B cell (primary cell): ENCODE results near the gene GBX1. TPM values are rescaled to one million over a fixed set of nuclear protein-coding genes. Genes with fewer than 3 reads are reported as not detected.

Experiments
- ATAC-seq: fragments of 200-7000 bp; cut with Tn5 transposase; one replicate; pipeline ENCODE4 v1.10.0; 2021; ENCODE audit warnings: low read depth, mild to moderate bottlenecking, moderate number of reproducible peaks, moderate library complexity
- CTCF ChIA-PET: fragments of 350-600 bp; sonication (Branson Sonifier 250); formaldehyde crosslinking; loops from one replicate; lab custom pipeline; 2021; ENCODE audit warnings: antibody characterized with exemption, inconsistent platforms; lab: Charles Lee
- POLR2A ChIA-PET: fragments of 350-600 bp; sonication (Branson Sonifier 250); formaldehyde crosslinking; loops from one replicate; lab custom pipeline; 2021; ENCODE audit warnings: antibody characterized with exemption; lab: Charles Lee
- DNase-seq: peaks from one replicate; pipeline ENCODE4 v3.0.0; 2013
- H2AFZ ChIP-seq: 2 replicates; pipeline ENCODE4 v1.6.1; 2012; ENCODE audit warnings: mild to moderate bottlenecking, low read depth, low read length; ENCODE audit not compliant: insufficient read depth, poor library complexity, severe bottlenecking
- H3K27ac ChIP-seq, 2 donors: 1 replicate in 1 of 2; 2 replicates in 1 of 2; pipeline ENCODE4 v1.5.1; 2012 to 2013; ENCODE audit warnings: low read length in 2 of 2, mild to moderate bottlenecking in 2 of 2, moderate library complexity in 1 of 2
- H3K27me3 ChIP-seq, 4 experiments: fragments of 200-600 bp in 1 of 4; sonication (generic) in 1 of 4; replicated peaks in 1 of 4; 1 replicate in 2 of 4; 2 replicates in 2 of 4; pipeline versions ENCODE4 v1.6.1 to v1.7.0; 2013 to 2016; ENCODE audit warnings: low read length in 3 of 4, mild to moderate bottlenecking in 2 of 4, mixed read lengths in 1 of 4, moderate library complexity in 1 of 4; ENCODE audit not compliant: insufficient read depth in 4 of 4, control insufficient read depth in 3 of 4; ENCODE audit errors: control extremely low read depth in 1 of 4
- H3K36me3 ChIP-seq, 2 experiments: replicated peaks in 1 of 2; 1 replicate in 1 of 2; 2 replicates in 1 of 2; pipeline versions ENCODE4 v1.6.1 to v1.7.1; 2013; ENCODE audit warnings: low read length in 1 of 2; ENCODE audit not compliant: insufficient read depth in 2 of 2, control insufficient read depth in 1 of 2; ENCODE audit errors: control extremely low read depth in 1 of 2, extremely low read depth in 1 of 2
- H3K4me1 ChIP-seq, 2 donors: fragments of 200-600 bp in 1 of 2; sonication (generic) in 1 of 2; 1 replicate in 1 of 2; 2 replicates in 1 of 2; pipeline versions ENCODE4 v1.5.1 to v1.6.1; 2013 to 2017; ENCODE audit warnings: low read length in 2 of 2; ENCODE audit not compliant: control insufficient read depth in 2 of 2, insufficient read depth in 2 of 2
- H3K4me2 ChIP-seq: replicated peaks from 2 replicates; pipeline ENCODE3; 2012; ENCODE audit warnings: mild to moderate bottlenecking, low read depth, low read length; ENCODE audit not compliant: poor library complexity, severe bottlenecking
- H3K4me3 ChIP-seq, 5 experiments: fragments of 200-600 bp in 1 of 5; sonication (generic) in 1 of 5; 1 replicate in 3 of 5; 2 replicates in 2 of 5; pipeline versions ENCODE4 v1.5.1 to v1.7.0; 2011 to 2016; ENCODE audit warnings: low read length in 4 of 5, mild to moderate bottlenecking in 4 of 5, low read depth in 2 of 5, control low read depth in 1 of 5, moderate library complexity in 1 of 5; ENCODE audit not compliant: insufficient read depth in 1 of 5; ENCODE audit errors: control extremely low read depth in 1 of 5, extremely low read depth in 1 of 5
- H3K79me2 ChIP-seq: fragments of 200-600 bp; sonication (generic); one replicate; pipeline ENCODE4 v1.6.0; 2016; ENCODE audit warnings: low read length; ENCODE audit not compliant: control insufficient read depth, insufficient read depth
- H3K9ac ChIP-seq: fragments of 200-600 bp; sonication (generic); 2 replicates; pipeline ENCODE4 v1.6.1; 2017; ENCODE audit warnings: mild to moderate bottlenecking, low read length, moderate library complexity
- H3K9me3 ChIP-seq, 3 donors: one replicate each; pipeline versions ENCODE4 v1.6.1 to v1.7.1; 2013; ENCODE audit warnings: low read length in 2 of 3; ENCODE audit not compliant: control insufficient read depth in 2 of 3, insufficient read depth in 1 of 3; ENCODE audit errors: control extremely low read depth in 1 of 3
- H4K20me1 ChIP-seq: 2 replicates; pipeline ENCODE4 v1.6.0; 2012; ENCODE audit warnings: mild to moderate bottlenecking, low read length; ENCODE audit not compliant: insufficient read depth, control insufficient read depth, poor library complexity, severe bottlenecking
- H3K27ac Mint-ChIP-seq: one replicate; pipeline ENCODE4 v1.8.0; 2021; ENCODE audit warnings: mixed read lengths
- H3K27me3 Mint-ChIP-seq: one replicate; pipeline ENCODE4 v1.8.0; 2021; ENCODE audit warnings: mixed read lengths
- H3K4me1 Mint-ChIP-seq: one replicate; pipeline ENCODE4 v1.8.0; 2021; ENCODE audit warnings: mixed read lengths
- H3K4me3 Mint-ChIP-seq: one replicate; pipeline ENCODE4 v1.8.0; 2021; ENCODE audit warnings: mixed read lengths
- H3K9me3 Mint-ChIP-seq: one replicate; pipeline ENCODE4 v1.8.0; 2022; ENCODE audit warnings: mixed read lengths; ENCODE audit not compliant: insufficient read depth
- EZH2 ChIP-seq: IDR thresholded peaks from 2 replicates; pipeline ENCODE4 v1.6.1; 2012; ENCODE audit warnings: borderline replicate concordance, low read depth, mild to moderate bottlenecking, moderate library complexity, low read length; ENCODE audit not compliant: insufficient read depth, poor library complexity, severe bottlenecking
- WGBS: methylation state at CpG from one replicate; pipeline ENCODE4 v1.1.5; 2013; ENCODE audit warnings: missing lambda C conversion rate; ENCODE audit not compliant: insufficient coverage; 5-methylcytosine and 5-hydroxymethylcytosine counted together
- intact Hi-C: fragments of 100-400 bp; cut with micrococcal nuclease; formaldehyde crosslinking; loops from one replicate; pipeline ENCODE4 v1.10.0; 2022
- polyA plus RNA-seq: library from polyadenylated mRNA; depleted of rRNA; stranded (reverse); fragments of >200 nt; gene quantifications from 2 replicates; pipeline ENCODE4 v1.2.3, GENCODE V29; 2012
- total RNA-seq, 2 donors: library from RNA; stranded (reverse); fragments of 120-200 nt in 1 of 2; gene quantifications; 1 replicate in 1 of 2; 2 replicates in 1 of 2; pipeline versions ENCODE4 v1.2.3 to v1.2.4, GENCODE V29; 2013 to 2022
- TF ChIP-seq, protein P1 (sequence below): fragments of 200-600 bp; IDR thresholded peaks from one replicate; pipeline ENCODE4 v1.8.0; 2022; ENCODE audit warnings: antibody characterized with exemption, mild to moderate bottlenecking

The GBX1 gene
- total and polyA plus RNA-seq, 2 donors (not counting 1 experiment from before 2014, with no cell fraction given): not detected

- H3K4me1 ChIP-seq: no peaks in the 10 kb centered on the region
- intact Hi-C loops: no loop called here
- CTCF ChIA-PET: no interaction called here
- Mint-ChIP-seq H3K4me3 (no peak overlapping the region), H3K27ac (no peak overlapping the region), H3K4me1 (no peaks in the 10 kb centered on the region), H3K9me3 (no peaks in the 10 kb centered on the region), H3K27me3 (peaks cover 5% of the 10 kb centered on the region)
- H3K9me3 ChIP-seq: no peaks in the 10 kb centered on the region
- peaks cover 0 to 14% (median 1%) of the 10 kb centered on the region in 4 experiments for H3K27me3 ChIP-seq
- H3K79me2 ChIP-seq: no peaks in the 10 kb centered on the region
- POLR2A ChIA-PET: no interaction called here
- TF ChIP-seq, protein P1, sequence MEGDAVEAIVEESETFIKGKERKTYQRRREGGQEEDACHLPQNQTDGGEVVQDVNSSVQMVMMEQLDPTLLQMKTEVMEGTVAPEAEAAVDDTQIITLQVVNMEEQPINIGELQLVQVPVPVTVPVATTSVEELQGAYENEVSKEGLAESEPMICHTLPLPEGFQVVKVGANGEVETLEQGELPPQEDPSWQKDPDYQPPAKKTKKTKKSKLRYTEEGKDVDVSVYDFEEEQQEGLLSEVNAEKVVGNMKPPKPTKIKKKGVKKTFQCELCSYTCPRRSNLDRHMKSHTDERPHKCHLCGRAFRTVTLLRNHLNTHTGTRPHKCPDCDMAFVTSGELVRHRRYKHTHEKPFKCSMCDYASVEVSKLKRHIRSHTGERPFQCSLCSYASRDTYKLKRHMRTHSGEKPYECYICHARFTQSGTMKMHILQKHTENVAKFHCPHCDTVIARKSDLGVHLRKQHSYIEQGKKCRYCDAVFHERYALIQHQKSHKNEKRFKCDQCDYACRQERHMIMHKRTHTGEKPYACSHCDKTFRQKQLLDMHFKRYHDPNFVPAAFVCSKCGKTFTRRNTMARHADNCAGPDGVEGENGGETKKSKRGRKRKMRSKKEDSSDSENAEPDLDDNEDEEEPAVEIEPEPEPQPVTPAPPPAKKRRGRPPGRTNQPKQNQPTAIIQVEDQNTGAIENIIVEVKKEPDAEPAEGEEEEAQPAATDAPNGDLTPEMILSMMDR: no peak
- no peak for TF ChIP-seq EZH2
- no peak overlapping the region for H3K27ac ChIP-seq
- H2AFZ ChIP-seq: no peak overlapping the region
- no peaks in the 10 kb centered on the region for H4K20me1 ChIP-seq
- 88% methylated on average over 18 of the region's 30 CpGs for WGBS
- H3K4me3 ChIP-seq: no peak overlapping the region
- no peak for DNase-seq
- no peak overlapping the region for H3K4me2 ChIP-seq
- no peak overlapping the region for H3K9ac ChIP-seq
- ATAC-seq: no peak
- no peaks in the 10 kb centered on the region for H3K36me3 ChIP-seq
Measured at GRCh38 chr7:151198945-151199848, 31.7 kb upstream of the GBX1 start.

GRCh38 chr7:151197932-151198331, 30.4 kb upstream of the GBX1 start:
- H3K4me3 Mint-ChIP-seq: no peak overlapping the region
- Histone ChIP-seq H3K4me3 (no peak overlapping the region), H3K27me3 (peaks cover 0 to 12% (median 0%) of the 10 kb centered on the region in 4 experiments), H3K79me2 (no peaks in the 10 kb centered on the region), H3K4me1 (no peaks in the 10 kb centered on the region), H3K4me2 (no peak overlapping the region), H3K9me3 (no peaks in the 10 kb centered on the region), H2AFZ (no peak overlapping the region), H4K20me1 (no peaks in the 10 kb centered on the region), H3K9ac (no peak overlapping the region), H3K27ac (no peak overlapping the region), H3K36me3 (no peaks in the 10 kb centered on the region)
- H3K27ac Mint-ChIP-seq: no peak overlapping the region
- CTCF ChIA-PET: no interaction called here
- no peaks in the 10 kb centered on the region for H3K4me1 Mint-ChIP-seq
- POLR2A ChIA-PET: no interaction called here
- ATAC-seq: no peak
- no peak for DNase-seq
- peaks cover 5% of the 10 kb centered on the region for H3K27me3 Mint-ChIP-seq
- H3K9me3 Mint-ChIP-seq: no peaks in the 10 kb centered on the region
- intact Hi-C loops: no loop called here
- TF ChIP-seq, protein P1: no peak
- TF ChIP-seq EZH2: no peak
